Memory B cell (primary cell): ENCODE results near the gene ADTRP.
"Not testable (repeated sequence)": the region's sequence is repeated elsewhere in the genome, so short reads cannot be mapped to it uniquely, and the experiment has no call there.

Source experiments
- ATAC-seq: fragments of 150-1000 bp; cut with Tn5 transposase; 2 replicates; pipeline ENCODE4 v1.10.0; 2021; ENCODE audit warnings: low read depth, mild to moderate bottlenecking, moderate library complexity
- DNase-seq, 2 donors: peaks; one replicate each; pipeline ENCODE4 v3.0.0; 2022; ENCODE audit warnings: low spot score in 2 of 2
- H3K27ac Mint-ChIP-seq: one replicate; pipeline ENCODE4 v1.8.0; 2022; ENCODE audit warnings: mild to moderate bottlenecking, moderate library complexity, mixed read lengths
- H3K27me3 Mint-ChIP-seq: one replicate; pipeline ENCODE4 v1.8.0; 2022; ENCODE audit warnings: mixed read lengths
- H3K36me3 Mint-ChIP-seq: one replicate; pipeline ENCODE4 v1.8.0; 2022; ENCODE audit warnings: mild to moderate bottlenecking, mixed read lengths
- H3K4me1 Mint-ChIP-seq: one replicate; pipeline ENCODE4 v1.8.0; 2022; ENCODE audit warnings: mixed read lengths
- H3K4me3 Mint-ChIP-seq: one replicate; pipeline ENCODE4 v1.8.0; 2022; ENCODE audit warnings: mild to moderate bottlenecking, moderate library complexity, mixed read lengths
- H3K9me3 Mint-ChIP-seq: one replicate; pipeline ENCODE4 v1.8.0; 2022; ENCODE audit warnings: mixed read lengths

The ADTRP gene

GRCh38 chr6:11683871-11684270, 94.7 kb downstream of the ADTRP start:
- Mint-ChIP-seq H3K4me1 (no peaks in the 10 kb centered on the region), H3K27ac (no peak overlapping the region)

GRCh38 chr6:11682561-11682975, 96.0 kb downstream of the ADTRP start:
- Mint-ChIP-seq H3K27ac (no peak overlapping the region), H3K36me3 (no peaks in the 10 kb centered on the region), H3K4me3 (no peak overlapping the region), H3K4me1 (no peaks in the 10 kb centered on the region), H3K9me3 (peaks cover 3% of the 10 kb centered on the region), H3K27me3 (peaks cover 8% of the 10 kb centered on the region)
- DNase-seq: no peak
- no peak for ATAC-seq

More at GRCh38 chr6:11683871-11684270, 94.7 kb downstream of the ADTRP start:
- Mint-ChIP-seq H3K4me3 (no peak overlapping the region), H3K9me3 (peaks cover 3% of the 10 kb centered on the region), H3K27me3 (peaks cover 10% of the 10 kb centered on the region), H3K36me3 (no peaks in the 10 kb centered on the region)
- ATAC-seq: no peak
- DNase-seq: no peak

GRCh38 chr6:11681770-11682169, 96.8 kb downstream of the ADTRP start:
- no peak for ATAC-seq
- H3K36me3 Mint-ChIP-seq: no peaks in the 10 kb centered on the region

GRCh38 chr6:11681357-11681756, 97.2 kb downstream of the ADTRP start:
- peaks cover 3% of the 10 kb centered on the region for H3K9me3 Mint-ChIP-seq
- ATAC-seq (no peak), DNase-seq (no peak)
- H3K27me3 Mint-ChIP-seq: peaks cover 8% of the 10 kb centered on the region
- H3K4me3 Mint-ChIP-seq: no peak overlapping the region
- no peaks in the 10 kb centered on the region for H3K4me1 Mint-ChIP-seq
- H3K36me3 Mint-ChIP-seq: no peaks in the 10 kb centered on the region
- no peak overlapping the region for H3K27ac Mint-ChIP-seq

More at GRCh38 chr6:11681770-11682169, 96.8 kb downstream of the ADTRP start:
- Mint-ChIP-seq H3K9me3 (peaks cover 3% of the 10 kb centered on the region), H3K4me1 (no peaks in the 10 kb centered on the region), H3K4me3 (no peak overlapping the region), H3K27ac (no peak overlapping the region), H3K27me3 (peaks cover 8% of the 10 kb centered on the region)
- no peak for DNase-seq

- not testable (repeated sequence) for H3K9me3 Mint-ChIP-seq, H3K27me3 Mint-ChIP-seq, H3K36me3 Mint-ChIP-seq, H3K4me3 Mint-ChIP-seq, H3K27ac Mint-ChIP-seq, ATAC-seq, H3K4me1 Mint-ChIP-seq, DNase-seq
These were observed 98.1 kb downstream of the ADTRP start for GRCh38 chr6:11680479-11680878.

- Mint-ChIP-seq H3K4me1 (no peaks in the 10 kb centered on the region), H3K36me3 (no peaks in the 10 kb centered on the region)
These were observed 99.5 kb downstream of the ADTRP start for GRCh38 chr6:11679099-11679498.

GRCh38 chr6:11675601-11676000, 103.0 kb downstream of the ADTRP start:
- Mint-ChIP-seq H3K27me3 (peaks cover 3% of the 10 kb centered on the region), H3K36me3 (peaks cover 1% of the 10 kb centered on the region), H3K4me3 (no peak overlapping the region), H3K27ac (no peak overlapping the region), H3K9me3 (peaks cover 6% of the 10 kb centered on the region), H3K4me1 (no peaks in the 10 kb centered on the region)
- ATAC-seq (no peak), DNase-seq (no peak)

More at GRCh38 chr6:11679099-11679498, 99.5 kb downstream of the ADTRP start:
- DNase-seq: no peak
- Mint-ChIP-seq H3K9me3 (peaks cover 3% of the 10 kb centered on the region), H3K27me3 (peaks cover 5% of the 10 kb centered on the region), H3K4me3 (no peak overlapping the region), H3K27ac (no peak overlapping the region)
- ATAC-seq: no peak

GRCh38 chr6:11672669-11673068, 105.9 kb downstream of the ADTRP start:
- H3K4me1 Mint-ChIP-seq: no peaks in the 10 kb centered on the region
- DNase-seq (no peak), ATAC-seq (no peak)
- peaks cover 4% of the 10 kb centered on the region for H3K9me3 Mint-ChIP-seq
- peaks cover 1% of the 10 kb centered on the region for H3K36me3 Mint-ChIP-seq
- no peak overlapping the region for H3K4me3 Mint-ChIP-seq
- no peak overlapping the region for H3K27ac Mint-ChIP-seq
- peaks cover 6% of the 10 kb centered on the region for H3K27me3 Mint-ChIP-seq

GRCh38 chr6:11672256-11672655, 106.3 kb downstream of the ADTRP start:
- no peak overlapping the region for H3K27ac Mint-ChIP-seq
- H3K4me1 Mint-ChIP-seq: no peaks in the 10 kb centered on the region
- peaks cover 1% of the 10 kb centered on the region for H3K36me3 Mint-ChIP-seq
- DNase-seq (no peak), ATAC-seq (no peak)
- peaks cover 8% of the 10 kb centered on the region for H3K27me3 Mint-ChIP-seq
- H3K9me3 Mint-ChIP-seq: peaks cover 4% of the 10 kb centered on the region
- no peak overlapping the region for H3K4me3 Mint-ChIP-seq

- no peak overlapping the region for H3K4me3 Mint-ChIP-seq
- DNase-seq (no peak), ATAC-seq (no peak)
- H3K27me3 Mint-ChIP-seq: peaks cover 16% of the 10 kb centered on the region
- peaks cover 4% of the 10 kb centered on the region for H3K9me3 Mint-ChIP-seq
- H3K4me1 Mint-ChIP-seq: no peaks in the 10 kb centered on the region
- H3K27ac Mint-ChIP-seq: no peak overlapping the region
- peaks cover 1% of the 10 kb centered on the region for H3K36me3 Mint-ChIP-seq
These were observed 108.9 kb downstream of the ADTRP start for GRCh38 chr6:11669696-11670095.

- Mint-ChIP-seq H3K27ac (no peak overlapping the region), H3K4me3 (no peak overlapping the region), H3K36me3 (peaks cover 1% of the 10 kb centered on the region), H3K4me1 (no peaks in the 10 kb centered on the region), H3K27me3 (peaks cover 16% of the 10 kb centered on the region), H3K9me3 (peaks cover 4% of the 10 kb centered on the region)
- ATAC-seq: no peak
- DNase-seq: no peak
These were observed 110.1 kb downstream of the ADTRP start for GRCh38 chr6:11668455-11668854.

- H3K9me3 Mint-ChIP-seq: peaks cover 4% of the 10 kb centered on the region
- no peak for DNase-seq
- no peak overlapping the region for H3K4me3 Mint-ChIP-seq
- ATAC-seq: no peak
- H3K4me1 Mint-ChIP-seq: no peaks in the 10 kb centered on the region
- H3K36me3 Mint-ChIP-seq: peaks cover 1% of the 10 kb centered on the region
- peaks cover 16% of the 10 kb centered on the region for H3K27me3 Mint-ChIP-seq
- no peak overlapping the region for H3K27ac Mint-ChIP-seq
These were observed 110.7 kb downstream of the ADTRP start for GRCh38 chr6:11667876-11668275.

GRCh38 chr6:11665604-11666326, 112.8 kb downstream of the ADTRP start:
- ATAC-seq: no peak
- H3K9me3 Mint-ChIP-seq: peaks cover 2% of the 10 kb centered on the region
- no peak overlapping the region for H3K4me3 Mint-ChIP-seq
- no peaks in the 10 kb centered on the region for H3K4me1 Mint-ChIP-seq
- H3K27me3 Mint-ChIP-seq: peaks cover 18% of the 10 kb centered on the region
- DNase-seq: no peak
- no peak overlapping the region for H3K27ac Mint-ChIP-seq
- no peaks in the 10 kb centered on the region for H3K36me3 Mint-ChIP-seq
